HepG2 (cell line): Measurements from ENCODE around the gene MSI2. TPM values are rescaled to one million over a fixed set of nuclear protein-coding genes. Genes with fewer than 3 reads are reported as not detected.

ENCODE experiments used
- CHCHD3 ChIP-seq: sonication (generic); formaldehyde crosslinking; IDR thresholded peaks from 2 replicates; pipeline ENCODE4 v1.8.0; 2022; ENCODE audit warnings: mild to moderate bottlenecking, missing genetic modification reagents, moderate library complexity
- GRHL1 ChIP-seq: sonication (generic); formaldehyde crosslinking; conservative IDR thresholded peaks from 2 replicates; pipeline ENCODE4 v1.8.0; 2022; ENCODE audit warnings: missing genetic modification reagents
- HIVEP1 ChIP-seq: sonication (generic); formaldehyde crosslinking; IDR thresholded peaks from 2 replicates; pipeline ENCODE4 v1.4.0; 2020; ENCODE audit warnings: mild to moderate bottlenecking, missing genetic modification reagents
- KAT7 ChIP-seq: IDR thresholded peaks from 2 replicates; pipeline ENCODE4 v1.6.1; 2018; ENCODE audit warnings: borderline replicate concordance, missing compliant biosample characterization
- KMT2B ChIP-seq: IDR thresholded peaks from 2 replicates; pipeline ENCODE4 v1.6.1; 2016; ENCODE audit warnings: missing genetic modification reagents, missing compliant biosample characterization
- MYC ChIP-seq: sonication (generic); formaldehyde crosslinking; IDR thresholded peaks from 2 replicates; pipeline ENCODE4 v1.9.0; 2021; ENCODE audit warnings: missing genetic modification reagents, borderline replicate concordance
- NRL ChIP-seq: sonication (generic); formaldehyde crosslinking; IDR thresholded peaks from 2 replicates; pipeline ENCODE4 v1.5.0; 2020; ENCODE audit warnings: missing genetic modification reagents, mild to moderate bottlenecking, moderate library complexity, borderline replicate concordance
- PAX8 ChIP-seq: sonication (generic); formaldehyde crosslinking; IDR thresholded peaks from 2 replicates; pipeline ENCODE4 v1.8.0; 2022; ENCODE audit warnings: mild to moderate bottlenecking, missing genetic modification reagents, borderline replicate concordance
- REPIN1 ChIP-seq: sonication (generic); formaldehyde crosslinking; IDR thresholded peaks from 2 replicates; pipeline ENCODE4 v1.8.0; 2022; ENCODE audit warnings: missing genetic modification reagents, low read depth, mild to moderate bottlenecking, borderline replicate concordance
- RFX5 ChIP-seq: IDR thresholded peaks from 2 replicates; pipeline ENCODE4 v1.6.1; 2011; ENCODE audit warnings: low read depth, low read length, improper control_type of control experiment
- STAT6 ChIP-seq: sonication (generic); formaldehyde crosslinking; IDR thresholded peaks from 2 replicates; pipeline ENCODE4 v1.4.0; 2020; ENCODE audit warnings: missing genetic modification reagents, mild to moderate bottlenecking, borderline replicate concordance
- TCF7L2 ChIP-seq: IDR thresholded peaks from 2 replicates; pipeline ENCODE4 v1.6.1; 2011; ENCODE audit warnings: mild to moderate bottlenecking, low read depth, low read length, moderate library complexity
- U2AF2 ChIP-seq: fragments of 200-400 bp; formaldehyde crosslinking; IDR thresholded peaks from 2 replicates; pipeline ENCODE4 v1.6.1; 2017; ENCODE audit warnings: low read depth, mild to moderate bottlenecking, low read length
- ZBTB25 ChIP-seq: IDR thresholded peaks from 2 replicates; pipeline ENCODE4 v1.6.1; 2018; ENCODE audit warnings: missing genetic modification reagents
- ZNF207 ChIP-seq: fragments of 450-650 bp; IDR thresholded peaks from 2 replicates; pipeline ENCODE4 v1.6.1; 2016; ENCODE audit warnings: antibody characterized with exemption, borderline replicate concordance
- ZNF274 ChIP-seq: sonication (generic); formaldehyde crosslinking; IDR thresholded peaks from 2 replicates; pipeline ENCODE4 v1.5.1; 2020; ENCODE audit warnings: mild to moderate bottlenecking, missing genetic modification reagents
- ZNF563 ChIP-seq: sonication (generic); formaldehyde crosslinking; IDR thresholded peaks from 2 replicates; pipeline ENCODE4 v1.8.0; 2022; ENCODE audit warnings: mild to moderate bottlenecking, moderate library complexity, missing genetic modification reagents
- ZNF572 ChIP-seq: sonication (generic); formaldehyde crosslinking; IDR thresholded peaks from 2 replicates; pipeline ENCODE4 v1.5.1; 2020; ENCODE audit warnings: mild to moderate bottlenecking, missing genetic modification reagents
- ZNF766 ChIP-seq: sonication (generic); formaldehyde crosslinking; IDR thresholded peaks from 2 replicates; pipeline ENCODE4 v1.5.0; 2020; ENCODE audit warnings: missing genetic modification reagents, borderline replicate concordance
- polyA plus RNA-seq, 8 experiments: library from polyadenylated mRNA; depleted of rRNA in 3 of 8; stranded (reverse) in 7 of 8; unstranded in 1 of 8; fragments of >200 nt; fragmentation: Illumina TruSeq in 4 of 8; extraction: Trizol in 4 of 8; gene quantifications; 2 replicates each; pipeline versions ENCODE4 v1.2.1 to v1.2.3, GENCODE V29; 2011 to 2016; ENCODE audit warnings: low read depth in 4 of 8, missing spikeins in 1 of 8, mixed read lengths in 1 of 8; ENCODE audit not compliant: insufficient read depth in 1 of 8
- total RNA-seq, 5 experiments: library from RNA; depleted of rRNA; stranded (reverse); fragments of >200 nt; fragmentation: Illumina TruSeq; extraction: Trizol; gene quantifications; 2 replicates each; pipeline ENCODE4 v1.2.3, GENCODE V29; 2016; ENCODE audit warnings: low read depth in 1 of 5
- TF ChIP-seq, protein P1 (sequence below): sonication (generic); formaldehyde crosslinking; IDR thresholded peaks from 2 replicates; pipeline ENCODE4 v1.8.0; 2022; ENCODE audit warnings: missing genetic modification reagents, mild to moderate bottlenecking, borderline replicate concordance
- TF ChIP-seq, protein P2 (sequence below): sonication (generic); formaldehyde crosslinking; IDR thresholded peaks from 2 replicates; pipeline ENCODE4 v1.8.1; 2023; ENCODE audit warnings: missing genetic modification reagents, mild to moderate bottlenecking, borderline replicate concordance

MSI2 gene
- total and polyA plus RNA-seq, 2 of the 13 experiments (the other 11 are each of a cell fraction or from before 2014, with no cell fraction given): 77.5 to 78.4 TPM

DNA sequence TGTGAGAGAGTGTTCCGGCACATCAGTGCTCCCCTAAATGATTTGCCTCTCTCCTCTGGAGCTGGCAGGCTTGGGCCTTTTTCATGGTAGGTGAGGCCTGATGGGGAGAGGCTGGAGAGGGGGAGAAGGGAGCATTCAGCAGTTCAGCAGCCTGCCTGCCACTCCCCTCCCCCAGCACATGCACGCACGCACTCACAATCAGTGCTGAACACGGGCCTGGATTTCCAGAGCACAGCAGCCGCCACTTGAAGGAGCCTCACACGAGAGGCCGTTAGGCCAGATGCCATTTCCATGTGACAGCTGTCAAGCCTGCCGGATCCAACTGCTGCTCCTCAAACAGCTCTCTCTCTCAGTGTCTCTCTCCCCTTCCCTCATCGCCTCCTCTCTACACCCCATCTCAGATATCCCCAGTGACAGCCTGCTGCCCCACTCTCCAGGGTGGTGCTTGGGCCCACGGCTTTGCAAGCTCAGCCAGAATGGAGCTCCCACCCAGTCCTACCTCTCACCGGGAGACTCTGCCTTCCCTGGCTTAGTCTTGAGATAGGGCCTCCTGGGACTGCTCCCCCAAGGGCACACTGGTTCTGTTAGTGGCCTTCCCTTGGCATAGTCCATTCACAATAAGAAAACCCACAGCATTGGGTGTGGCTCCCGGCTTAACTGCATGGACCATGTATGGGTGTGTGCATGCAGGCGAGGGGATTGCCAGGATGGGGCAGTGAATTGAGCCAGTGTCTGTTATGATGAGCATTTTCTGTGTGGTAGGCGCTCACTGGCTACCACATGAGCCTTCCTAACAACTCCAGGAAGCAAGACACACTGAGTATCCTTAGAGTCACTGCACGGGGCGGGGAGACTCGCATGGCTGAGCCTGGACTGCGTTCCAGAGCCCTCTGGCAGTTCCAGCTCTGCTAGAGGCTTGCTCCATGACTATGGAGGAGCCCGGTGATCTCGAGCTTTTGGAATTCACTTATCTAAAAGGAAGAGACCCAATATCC lies 262.6 kb downstream of the MSI2 start (continued):
- TF ChIP-seq ZNF572 (CRISPR knock-in tag) (peak; percentile 10; the same call in 1 of the 2 replicates), U2AF2 (no peak), ZBTB25 (CRISPR knock-in tag) (no peak), ZNF563 (CRISPR knock-in tag) (peak; percentile 45; the same call in 1 of the 2 replicates), HIVEP1 (no peak), REPIN1 (0 out of 2 replicates have a peak, but pooled peaks have one; percentile 14), KMT2B (CRISPR knock-in tag) (no peak), GRHL1 (no peak), ZNF274 (CRISPR knock-in tag) (no peak), RFX5 (no peak), ZNF766 (peak; percentile 52; the same call in 1 of the 2 replicates), KAT7 (CRISPR knock-in tag) (0 out of 2 replicates have a peak, but pooled peaks have one; percentile 37), PAX8 (no peak), CHCHD3 (CRISPR knock-in tag) (no peak), TCF7L2 (no peak), NRL (CRISPR knock-in tag) (0 out of 2 replicates have a peak, but pooled peaks have one; percentile 31), STAT6 (CRISPR knock-in tag) (no peak), ZNF207 (no peak), MYC (0 out of 2 replicates have a peak, but pooled peaks have one; percentile 16)
- TF ChIP-seq, protein P1, sequence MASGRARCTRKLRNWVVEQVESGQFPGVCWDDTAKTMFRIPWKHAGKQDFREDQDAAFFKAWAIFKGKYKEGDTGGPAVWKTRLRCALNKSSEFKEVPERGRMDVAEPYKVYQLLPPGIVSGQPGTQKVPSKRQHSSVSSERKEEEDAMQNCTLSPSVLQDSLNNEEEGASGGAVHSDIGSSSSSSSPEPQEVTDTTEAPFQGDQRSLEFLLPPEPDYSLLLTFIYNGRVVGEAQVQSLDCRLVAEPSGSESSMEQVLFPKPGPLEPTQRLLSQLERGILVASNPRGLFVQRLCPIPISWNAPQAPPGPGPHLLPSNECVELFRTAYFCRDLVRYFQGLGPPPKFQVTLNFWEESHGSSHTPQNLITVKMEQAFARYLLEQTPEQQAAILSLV (CRISPR knock-in tag): peak; percentile 25; the same call in 1 of the 2 replicates
- TF ChIP-seq, protein P2, sequence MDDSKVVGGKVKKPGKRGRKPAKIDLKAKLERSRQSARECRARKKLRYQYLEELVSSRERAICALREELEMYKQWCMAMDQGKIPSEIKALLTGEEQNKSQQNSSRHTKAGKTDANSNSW: no peak
